WERI-Rb-1 (cell line): ENCODE measurements around the gene PDGFA.

Experiments used
- DNase-seq: peaks from one replicate; pipeline ENCODE4 v3.0.0-alpha.2; 2020
- H3K27ac ChIP-seq: fragments of 250-450 bp; sonication (Bioruptor Pico); 2 replicates; pipeline ENCODE4 v1.5.1; 2020; ENCODE audit warnings: mild to moderate bottlenecking, moderate library complexity
- H3K27me3 ChIP-seq: fragments of 250-450 bp; sonication (Bioruptor Pico); 2 replicates; pipeline ENCODE4 v1.5.1; 2021; ENCODE audit warnings: mild to moderate bottlenecking, low read depth, moderate library complexity; ENCODE audit not compliant: insufficient read depth, severe bottlenecking
- H3K36me3 ChIP-seq: fragments of 250-450 bp; sonication (Bioruptor Pico); 2 replicates; pipeline ENCODE4 v1.5.1; 2020; ENCODE audit warnings: mild to moderate bottlenecking, moderate library complexity
- H3K4me3 ChIP-seq: 2 replicates; pipeline ENCODE4 v1.5.1; 2011; ENCODE audit warnings: low read depth, mild to moderate bottlenecking, control low read depth, low read length
- H3K9me3 ChIP-seq: fragments of 250-450 bp; sonication (Bioruptor Pico); 2 replicates; pipeline ENCODE4 v1.5.1; 2021; ENCODE audit warnings: mild to moderate bottlenecking, moderate library complexity; ENCODE audit not compliant: severe bottlenecking
- TF ChIP-seq, protein P1 (sequence below): IDR thresholded peaks from 2 replicates; pipeline ENCODE4 v1.5.1; 2011; ENCODE audit warnings: low read depth, mild to moderate bottlenecking, control low read depth, inconsistent platforms, low read length

PDGFA gene

DNA sequence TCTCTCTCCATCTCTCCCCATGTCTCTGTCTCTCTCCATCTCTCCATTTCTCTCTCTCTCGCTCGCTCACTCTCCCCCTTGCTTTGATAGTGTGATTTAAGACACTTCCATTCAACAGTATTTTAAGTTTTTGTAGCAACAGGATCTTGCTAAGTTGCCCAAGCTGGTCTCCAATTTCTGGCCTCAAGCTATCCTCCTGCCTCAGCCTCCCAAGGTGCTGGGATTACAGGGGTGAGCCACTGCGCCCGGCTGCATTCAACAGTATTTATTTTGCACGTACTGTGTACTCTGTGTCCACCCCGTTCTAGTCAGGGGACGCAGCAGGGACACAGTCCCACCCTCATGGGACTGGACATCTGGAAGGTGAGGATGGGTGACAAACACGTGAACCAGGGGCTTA is 14.4 kb upstream of the PDGFA start:
- Histone ChIP-seq H3K4me3 (no peak overlapping the region), H3K27me3 (no peaks in the 10 kb centered on the region), H3K27ac (no peak overlapping the region), H3K9me3 (no peaks in the 10 kb centered on the region), H3K36me3 (no peaks in the 10 kb centered on the region)
- no peak for DNase-seq
- TF ChIP-seq, protein P1, sequence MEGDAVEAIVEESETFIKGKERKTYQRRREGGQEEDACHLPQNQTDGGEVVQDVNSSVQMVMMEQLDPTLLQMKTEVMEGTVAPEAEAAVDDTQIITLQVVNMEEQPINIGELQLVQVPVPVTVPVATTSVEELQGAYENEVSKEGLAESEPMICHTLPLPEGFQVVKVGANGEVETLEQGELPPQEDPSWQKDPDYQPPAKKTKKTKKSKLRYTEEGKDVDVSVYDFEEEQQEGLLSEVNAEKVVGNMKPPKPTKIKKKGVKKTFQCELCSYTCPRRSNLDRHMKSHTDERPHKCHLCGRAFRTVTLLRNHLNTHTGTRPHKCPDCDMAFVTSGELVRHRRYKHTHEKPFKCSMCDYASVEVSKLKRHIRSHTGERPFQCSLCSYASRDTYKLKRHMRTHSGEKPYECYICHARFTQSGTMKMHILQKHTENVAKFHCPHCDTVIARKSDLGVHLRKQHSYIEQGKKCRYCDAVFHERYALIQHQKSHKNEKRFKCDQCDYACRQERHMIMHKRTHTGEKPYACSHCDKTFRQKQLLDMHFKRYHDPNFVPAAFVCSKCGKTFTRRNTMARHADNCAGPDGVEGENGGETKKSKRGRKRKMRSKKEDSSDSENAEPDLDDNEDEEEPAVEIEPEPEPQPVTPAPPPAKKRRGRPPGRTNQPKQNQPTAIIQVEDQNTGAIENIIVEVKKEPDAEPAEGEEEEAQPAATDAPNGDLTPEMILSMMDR: no peak

DNA sequence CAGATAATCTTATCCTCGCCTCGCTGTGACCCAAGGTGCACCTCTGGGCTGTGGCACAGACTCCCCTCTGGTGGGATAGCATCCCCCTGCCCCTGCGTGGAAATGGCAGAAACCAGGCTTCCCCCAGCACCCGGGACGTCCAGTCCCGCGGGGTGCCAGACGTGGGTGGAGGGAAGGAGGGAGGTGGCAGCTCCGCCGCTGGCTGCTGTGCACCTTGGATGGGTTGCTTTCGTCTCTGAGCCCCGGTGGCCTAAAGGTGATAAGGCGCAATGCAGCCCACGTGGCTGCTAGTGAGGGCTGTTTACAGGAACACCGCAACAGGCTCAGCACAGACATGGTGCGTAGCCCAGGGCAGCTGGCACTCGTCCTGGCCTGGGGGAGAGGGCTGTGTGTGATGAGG is 13.6 kb upstream of the PDGFA start:
- Histone ChIP-seq H3K27me3 (no peaks in the 10 kb centered on the region), H3K27ac (no peak overlapping the region), H3K9me3 (no peaks in the 10 kb centered on the region), H3K4me3 (no peak overlapping the region), H3K36me3 (no peaks in the 10 kb centered on the region)
- no peak for DNase-seq
- TF ChIP-seq, protein P1: no peak

DNA sequence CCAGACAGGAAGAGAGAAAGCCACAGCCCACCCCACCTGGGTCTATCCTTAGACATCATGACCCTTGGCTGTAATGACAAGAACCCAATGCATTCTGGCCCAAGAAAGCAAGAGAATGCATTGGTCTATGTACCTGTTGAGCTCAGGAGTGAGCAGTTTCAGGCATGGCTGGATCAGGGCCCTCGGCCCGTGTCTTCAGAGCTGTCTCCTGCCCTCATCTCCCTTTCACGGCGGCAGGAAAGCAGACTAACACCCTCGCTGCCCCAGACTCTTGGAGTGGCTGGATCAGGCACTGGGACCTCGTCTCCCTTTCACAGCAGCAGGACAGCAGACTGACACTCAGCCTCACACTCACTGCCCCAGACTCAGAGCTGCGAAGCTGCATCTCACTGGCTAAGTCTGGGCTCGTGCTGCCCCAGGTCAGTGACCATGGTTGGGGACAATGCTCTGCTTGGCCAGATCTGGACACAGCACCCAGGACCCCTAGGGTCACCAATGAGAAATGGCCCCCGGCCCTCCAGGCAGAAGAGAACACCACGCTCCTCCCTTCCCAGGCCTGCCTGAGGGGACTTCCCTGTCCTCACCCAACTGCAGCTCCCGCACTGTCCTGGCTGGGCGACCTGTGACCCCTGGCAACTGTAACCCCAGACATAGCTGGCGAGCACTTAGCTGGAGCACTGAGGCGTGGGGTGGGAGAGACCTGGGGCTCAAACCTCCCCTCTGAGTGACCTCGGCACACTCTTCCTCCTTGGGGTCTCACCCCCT is 12.9 kb upstream of the PDGFA start:
- TF ChIP-seq, protein P1: no peak
- Histone ChIP-seq H3K4me3 (no peak overlapping the region), H3K27me3 (no peaks in the 10 kb centered on the region), H3K36me3 (no peaks in the 10 kb centered on the region), H3K9me3 (no peaks in the 10 kb centered on the region), H3K27ac (no peak overlapping the region)
- no peak for DNase-seq

DNA sequence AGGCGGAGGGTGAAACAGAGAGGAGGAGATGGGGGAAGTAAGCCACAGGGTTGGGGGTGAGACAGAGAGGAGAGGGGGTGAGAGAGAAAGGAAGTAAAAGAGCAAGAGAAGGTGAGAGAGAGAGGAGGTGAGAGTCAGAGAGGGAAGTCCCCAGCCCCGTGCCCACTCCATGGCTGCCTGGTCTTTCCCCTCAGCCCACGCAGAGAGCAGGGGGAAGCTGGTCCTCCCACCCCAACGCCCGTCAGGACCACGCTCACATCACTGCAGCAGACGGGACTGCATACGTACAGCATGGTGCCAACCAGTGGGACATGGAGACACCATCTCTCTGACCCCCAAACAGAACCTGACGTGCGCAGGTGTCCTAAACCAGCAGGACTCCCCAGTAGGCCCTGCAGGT is 12.1 kb upstream of the PDGFA start:
- Histone ChIP-seq H3K36me3 (no peaks in the 10 kb centered on the region), H3K4me3 (no peak overlapping the region), H3K27ac (no peak overlapping the region), H3K9me3 (peaks cover 6% of the 10 kb centered on the region), H3K27me3 (no peaks in the 10 kb centered on the region)
- no peak for DNase-seq
- TF ChIP-seq, protein P1: no peak

DNA sequence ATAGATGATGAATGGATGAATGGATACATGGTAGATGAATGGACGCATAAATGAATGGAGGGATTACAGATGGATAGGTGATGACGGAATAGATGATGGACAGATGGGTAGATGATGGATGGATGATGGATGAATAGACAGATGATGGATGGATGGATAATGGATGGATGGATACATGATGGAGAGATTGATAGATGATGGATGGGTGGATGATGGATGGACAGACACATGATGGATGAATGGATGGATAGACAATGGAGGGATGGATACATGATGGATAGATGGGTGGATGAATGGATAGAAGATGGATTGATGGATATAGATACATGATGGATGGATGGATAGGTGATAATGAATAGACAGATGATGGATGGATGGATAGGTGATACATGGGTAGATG is 8.8 kb upstream of the PDGFA start:
- no peak for DNase-seq
- H3K4me3 ChIP-seq: no peak overlapping the region
- peaks cover 6% of the 10 kb centered on the region for H3K9me3 ChIP-seq
- H3K27ac ChIP-seq: no peak overlapping the region
- H3K36me3 ChIP-seq: no peaks in the 10 kb centered on the region
- TF ChIP-seq, protein P1: no peak
- peaks cover 7% of the 10 kb centered on the region for H3K27me3 ChIP-seq

DNA sequence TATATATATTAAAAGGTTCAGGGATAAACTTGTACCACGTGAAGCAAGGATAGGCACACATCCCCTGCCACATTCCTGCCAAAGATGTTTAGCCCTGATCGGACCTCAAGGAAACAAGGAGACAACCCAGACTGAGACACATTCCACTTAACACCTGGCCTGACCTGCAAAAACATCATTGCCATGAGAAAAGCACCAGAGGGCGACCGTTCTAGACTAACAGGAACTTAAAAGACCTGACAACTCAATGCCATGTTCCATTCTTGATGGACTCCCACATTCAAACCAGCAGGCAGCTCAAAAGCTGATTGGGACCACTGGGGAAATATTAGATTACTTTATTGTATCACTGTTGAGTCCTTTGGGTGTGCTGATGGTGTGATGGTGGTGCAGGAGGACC is 8.1 kb upstream of the PDGFA start:
- peaks cover 14% of the 10 kb centered on the region for H3K27me3 ChIP-seq
- H3K9me3 ChIP-seq: peaks cover 6% of the 10 kb centered on the region
- H3K27ac ChIP-seq: no peak overlapping the region
- H3K4me3 ChIP-seq: no peak overlapping the region
- DNase-seq: no peak
- TF ChIP-seq, protein P1: no peak
- no peaks in the 10 kb centered on the region for H3K36me3 ChIP-seq
